ENCODE measurements around the gene CDC16. TPM values are rescaled to one million over a fixed set of nuclear protein-coding genes. Genes with fewer than 3 reads are reported as not detected.

Gene CDC16
- total and polyA plus RNA-seq, 3 experiments from 2014 or later = 22.1 to 79.5 (median 74.7) TPM

- no peak overlapping the region for H3K27ac ChIP-seq (ENCODE audit: low read depth, low read length)
- peak overlapping the region in 4 of 7 donors; percentile 5 to 48 (median 30) for H3K4me3 Mint-ChIP-seq
- H3K36me3 ChIP-seq (ENCODE audit: insufficient read depth, low read length) = no peaks in the 10 kb centered on the region
- no peaks in the 10 kb centered on the region for H3K9me3 ChIP-seq (ENCODE audit: low read length)
- no peaks in the 10 kb centered on the region for H3K27me3 Mint-ChIP-seq
- H3K9me3 Mint-ChIP-seq = no peaks in the 10 kb centered on the region
- peaks cover 44% of the 10 kb centered on the region for H3K4me1 ChIP-seq (ENCODE audit: insufficient read depth, low read length)
- ChIA-PET CTCF (interaction anchor here (1.2 kb wide), 1 partner anchor 55 kb away, joined by 4 read pairs; no protein-coding TSS in a partner anchor), POLR2A (no interaction called here)
- no peaks in the 10 kb centered on the region for H3K36me3 Mint-ChIP-seq
- no peaks in the 10 kb centered on the region for H3K27me3 ChIP-seq (ENCODE audit: insufficient read depth, low read length, poor library complexity, severe bottlenecking)
- peak overlapping the region in 7 of 8 donors; percentile 0 to 91 (median 26) for H3K27ac Mint-ChIP-seq
- peak overlapping the region; percentile 32 for H3K4me3 ChIP-seq (ENCODE audit: low read length)
- DNase-seq = peak in 1 of 5 donors; percentile 63
- H3K4me1 Mint-ChIP-seq = peaks cover 34 to 49% (median 48%) of the 10 kb centered on the region in 3 donors
Observed at GRCh38 chr13:114219392-114219791, 15.3 kb upstream of the CDC16 start.

- peak overlapping the region; percentile 25 for H3K27ac ChIP-seq (ENCODE audit: low read depth, low read length)
- H3K4me1 ChIP-seq (ENCODE audit: insufficient read depth, low read length) = peaks cover 71% of the 10 kb centered on the region
- Mint-ChIP-seq H3K27ac (no peak overlapping the region), H3K27me3 (peaks cover 0 to under 1% of the 10 kb centered on the region in 2 donors), H3K4me1 (peaks cover 61 to 78% (median 77%) of the 10 kb centered on the region in 3 donors), H3K4me3 (no peak overlapping the region), H3K9me3 (no peaks in the 10 kb centered on the region), H3K36me3 (no peaks in the 10 kb centered on the region)
- H3K4me3 ChIP-seq (ENCODE audit: low read length) = no peak overlapping the region
- DNase-seq = no peak
- H3K27me3 ChIP-seq (ENCODE audit: insufficient read depth, low read length, poor library complexity, severe bottlenecking) = no peaks in the 10 kb centered on the region
- ChIA-PET CTCF (interaction anchor here (0.8 to 2.1 kb wide), 6 partner anchors 70 to 406 kb away, joined by 3 to 13 read pairs (median 5); no protein-coding TSS in a partner anchor), POLR2A (interaction anchor here (0.6 to 0.8 kb wide), 2 partner anchors 13 to 92 kb away, joined by 3 read pairs; no protein-coding TSS in a partner anchor)
- H3K36me3 ChIP-seq (ENCODE audit: insufficient read depth, low read length) = no peaks in the 10 kb centered on the region
- H3K9me3 ChIP-seq (ENCODE audit: low read length) = no peaks in the 10 kb centered on the region
Observed at GRCh38 chr13:114222461-114222968, 12.2 kb upstream of the CDC16 start.

GRCh38 chr13:114224201-114224600 is 10.5 kb upstream of the CDC16 start:
- peaks cover 53 to 67% (median 67%) of the 10 kb centered on the region in 3 donors for H3K4me1 Mint-ChIP-seq
- no peaks in the 10 kb centered on the region for H3K36me3 Mint-ChIP-seq
- no peak overlapping the region for H3K4me3 Mint-ChIP-seq
- CTCF ChIA-PET = interaction anchor here (0.6 to 2.1 kb wide), 3 partner anchors 29 to 114 kb away, joined by 3 to 13 read pairs (median 4); no protein-coding TSS in a partner anchor
- no peaks in the 10 kb centered on the region for H3K9me3 Mint-ChIP-seq
- H3K36me3 ChIP-seq (ENCODE audit: insufficient read depth, low read length) = no peaks in the 10 kb centered on the region
- POLR2A ChIA-PET = interaction anchor here (0.6 to 1.0 kb wide), 2 partner anchors 20 to 113 kb away, joined by 3 to 4 read pairs; no protein-coding TSS in a partner anchor
- peaks cover 67% of the 10 kb centered on the region for H3K4me1 ChIP-seq (ENCODE audit: insufficient read depth, low read length)
- H3K4me3 ChIP-seq (ENCODE audit: low read length) = no peak overlapping the region
- H3K27ac ChIP-seq (ENCODE audit: low read depth, low read length) = no peak overlapping the region
- peak overlapping the region in 3 of 8 donors; percentile 16 to 70 (median 65) for H3K27ac Mint-ChIP-seq
- peaks cover 0 to 3% of the 10 kb centered on the region in 2 donors for H3K27me3 Mint-ChIP-seq
- no peak for DNase-seq
- H3K27me3 ChIP-seq (ENCODE audit: insufficient read depth, low read length, poor library complexity, severe bottlenecking) = no peaks in the 10 kb centered on the region
- H3K9me3 ChIP-seq (ENCODE audit: low read length) = no peaks in the 10 kb centered on the region

- Mint-ChIP-seq H3K27me3 (peaks cover 11 to 12% of the 10 kb centered on the region in 2 donors), H3K36me3 (no peaks in the 10 kb centered on the region), H3K27ac (peak overlapping the region in 2 of 8 donors; percentile 65 to 88), H3K9me3 (no peaks in the 10 kb centered on the region), H3K4me1 (peaks cover 42 to 55% (median 53%) of the 10 kb centered on the region in 3 donors), H3K4me3 (peak overlapping the region in 1 of 7 donors; percentile 12)
- Histone ChIP-seq H3K4me1 (ENCODE audit: insufficient read depth, low read length) (peaks cover 53% of the 10 kb centered on the region), H3K4me3 (ENCODE audit: low read length) (no peak overlapping the region), H3K27me3 (ENCODE audit: insufficient read depth, low read length, poor library complexity, severe bottlenecking) (no peaks in the 10 kb centered on the region), H3K27ac (ENCODE audit: low read depth, low read length) (no peak overlapping the region), H3K9me3 (ENCODE audit: low read length) (no peaks in the 10 kb centered on the region), H3K36me3 (ENCODE audit: insufficient read depth, low read length) (no peaks in the 10 kb centered on the region)
- DNase-seq = peak in 1 of 5 donors; percentile 46
- ChIA-PET POLR2A (interaction anchor here (0.7 kb wide), 1 partner anchor 77 kb away, joined by 3 read pairs; no protein-coding TSS in a partner anchor), CTCF (interaction anchor here (0.9 to 5.4 kb wide), 20 partner anchors 8 to 411 kb away, joined by 3 to 48 read pairs (median 3); no protein-coding TSS in a partner anchor)
Observed at GRCh38 chr13:114225610-114226009, 9.1 kb upstream of the CDC16 start.

GRCh38 chr13:114226088-114226487 is 8.6 kb upstream of the CDC16 start:
- DNase-seq = peak in 2 of 5 donors; percentile 16 to 44
- Mint-ChIP-seq H3K9me3 (no peaks in the 10 kb centered on the region), H3K27ac (peak overlapping the region in 6 of 8 donors; percentile 43 to 88 (median 72)), H3K4me3 (peak overlapping the region in 2 of 7 donors; percentile 13 to 33), H3K36me3 (no peaks in the 10 kb centered on the region), H3K4me1 (peaks cover 42 to 52% (median 50%) of the 10 kb centered on the region in 3 donors), H3K27me3 (peaks cover 14% of the 10 kb centered on the region in 2 donors)
- H3K4me1 ChIP-seq (ENCODE audit: insufficient read depth, low read length) = peaks cover 49% of the 10 kb centered on the region
- H3K4me3 ChIP-seq (ENCODE audit: low read length) = no peak overlapping the region
- H3K9me3 ChIP-seq (ENCODE audit: low read length) = no peaks in the 10 kb centered on the region
- no peak overlapping the region for H3K27ac ChIP-seq (ENCODE audit: low read depth, low read length)
- no peaks in the 10 kb centered on the region for H3K36me3 ChIP-seq (ENCODE audit: insufficient read depth, low read length)
- CTCF ChIA-PET = interaction anchor here (0.9 to 5.4 kb wide), 23 partner anchors 9 to 411 kb away, joined by 3 to 48 read pairs (median 3); no protein-coding TSS in a partner anchor
- POLR2A ChIA-PET = interaction anchor here (0.7 to 1.4 kb wide), 2 partner anchors 75 to 78 kb away, joined by 3 read pairs; no protein-coding TSS in a partner anchor
- no peaks in the 10 kb centered on the region for H3K27me3 ChIP-seq (ENCODE audit: insufficient read depth, low read length, poor library complexity, severe bottlenecking)

GRCh38 chr13:114226699-114227323 is 7.9 kb upstream of the CDC16 start:
- ChIA-PET POLR2A (interaction anchor here (1.4 kb wide), 1 partner anchor 76 kb away, joined by 3 read pairs; no protein-coding TSS in a partner anchor), CTCF (interaction anchor here (0.9 to 5.4 kb wide), 24 partner anchors 9 to 412 kb away, joined by 3 to 48 read pairs (median 3); no protein-coding TSS in a partner anchor)
- Histone ChIP-seq H3K4me1 (ENCODE audit: insufficient read depth, low read length) (peaks cover 41% of the 10 kb centered on the region), H3K36me3 (ENCODE audit: insufficient read depth, low read length) (no peaks in the 10 kb centered on the region), H3K4me3 (ENCODE audit: low read length) (no peak overlapping the region), H3K27ac (ENCODE audit: low read depth, low read length) (no peak overlapping the region), H3K27me3 (ENCODE audit: insufficient read depth, low read length, poor library complexity, severe bottlenecking) (no peaks in the 10 kb centered on the region), H3K9me3 (ENCODE audit: low read length) (no peaks in the 10 kb centered on the region)
- H3K27ac Mint-ChIP-seq = peak overlapping the region; percentile 9 to 92 (median 81)
- H3K4me1 Mint-ChIP-seq = peaks cover 36 to 45% (median 43%) of the 10 kb centered on the region in 3 donors
- H3K9me3 Mint-ChIP-seq = no peaks in the 10 kb centered on the region
- peak overlapping the region in 6 of 7 donors; percentile 14 to 50 (median 38) for H3K4me3 Mint-ChIP-seq
- no peaks in the 10 kb centered on the region for H3K36me3 Mint-ChIP-seq
- peaks cover 14% of the 10 kb centered on the region in 2 donors for H3K27me3 Mint-ChIP-seq
- DNase-seq = peak; percentile 73 to 85 (median 76)

GRCh38 chr13:114227528-114227927 is 7.2 kb upstream of the CDC16 start:
- no peak overlapping the region for H3K27ac Mint-ChIP-seq
- POLR2A ChIA-PET = interaction anchor here (1.4 kb wide), 1 partner anchor 77 kb away, joined by 3 read pairs; no protein-coding TSS in a partner anchor

More at GRCh38 chr13:114227528-114227927, 7.2 kb upstream of the CDC16 start:
- Mint-ChIP-seq H3K27me3 (peaks cover 14% of the 10 kb centered on the region in 2 donors), H3K36me3 (no peaks in the 10 kb centered on the region), H3K9me3 (no peaks in the 10 kb centered on the region), H3K4me3 (no peak overlapping the region), H3K4me1 (peaks cover 31 to 38% (median 36%) of the 10 kb centered on the region in 3 donors)
- Histone ChIP-seq H3K4me3 (ENCODE audit: low read length) (no peak overlapping the region), H3K27ac (ENCODE audit: low read depth, low read length) (no peak overlapping the region), H3K9me3 (ENCODE audit: low read length) (no peaks in the 10 kb centered on the region), H3K4me1 (ENCODE audit: insufficient read depth, low read length) (peaks cover 34% of the 10 kb centered on the region), H3K36me3 (ENCODE audit: insufficient read depth, low read length) (no peaks in the 10 kb centered on the region), H3K27me3 (ENCODE audit: insufficient read depth, low read length, poor library complexity, severe bottlenecking) (no peaks in the 10 kb centered on the region)
- CTCF ChIA-PET = interaction anchor here (0.9 to 5.4 kb wide), 7 partner anchors 9 to 178 kb away, joined by 3 to 48 read pairs (median 5); no protein-coding TSS in a partner anchor
- no peak for DNase-seq
